ENCODE results near the gene RAB40B.

RAB40B gene

DNA sequence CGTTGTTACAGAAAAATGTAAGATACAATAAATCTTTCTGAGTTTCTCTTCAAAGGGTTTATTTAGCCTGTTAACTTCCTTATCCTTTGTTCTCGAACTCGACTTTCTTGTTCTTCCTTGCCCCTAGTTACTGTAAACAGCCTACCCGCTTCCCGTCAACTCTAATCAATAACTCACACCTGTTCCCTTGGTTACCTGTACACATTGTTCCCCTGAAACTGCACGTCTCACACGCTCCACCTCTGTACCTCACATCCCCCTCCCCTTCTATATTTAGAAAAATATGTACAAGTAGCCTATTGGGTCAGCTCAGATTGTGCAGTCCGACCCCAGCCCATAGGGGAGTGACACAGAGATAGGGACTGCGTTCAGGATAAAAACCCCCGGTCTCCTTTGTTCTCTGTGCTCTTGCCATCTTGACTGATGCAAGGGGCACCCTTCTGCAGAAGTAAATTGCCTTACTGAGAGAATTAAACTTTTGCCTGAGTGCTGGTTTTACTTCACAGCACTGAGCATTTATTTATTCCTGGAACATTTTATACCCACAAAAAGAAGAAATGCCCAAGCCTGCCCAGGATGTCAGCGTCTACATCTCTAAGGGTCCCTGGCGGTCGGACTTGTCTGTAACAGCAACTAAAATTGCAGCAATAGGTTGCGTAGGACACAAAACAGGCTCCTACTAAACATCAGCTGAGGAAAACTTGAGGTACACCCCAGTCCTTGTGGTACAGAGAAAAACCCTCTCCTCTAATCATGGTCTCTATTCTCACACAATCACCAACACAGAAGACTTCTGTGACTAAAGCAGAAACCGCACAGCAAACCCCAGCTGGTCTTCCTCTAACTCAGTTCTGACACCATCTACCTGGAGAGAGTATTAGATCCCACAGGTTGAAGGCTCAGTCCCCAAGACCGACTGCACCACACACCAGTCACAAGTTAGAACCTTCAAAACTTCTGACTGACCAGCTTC, 61.6 kb downstream of the RAB40B start:
- no peak for DNase-seq
- in situ Hi-C loops (cut with MboI; ENCODE audit: low pct_unique_long_range_greater_than_20kb, low sequenced_read_pairs): no loop called here

DNA sequence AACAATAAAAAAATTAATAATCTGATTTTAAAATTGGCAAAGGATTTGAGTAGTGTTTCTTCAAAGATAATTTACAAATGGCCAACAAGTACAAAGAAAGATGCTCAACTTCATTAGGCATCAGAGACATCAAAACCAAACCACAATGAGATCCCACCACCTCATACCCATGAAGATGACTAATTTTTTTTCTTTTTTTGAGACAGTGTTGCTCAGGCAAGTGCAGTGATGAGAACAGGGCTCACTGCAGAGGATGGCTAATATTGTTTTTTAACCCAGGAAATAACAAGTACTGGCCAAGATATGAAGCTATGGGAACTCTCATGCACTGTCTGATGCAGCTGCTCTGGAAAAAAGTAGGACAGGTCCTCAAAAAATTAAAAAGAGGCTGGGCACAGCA, 65.2 kb downstream of the RAB40B start:
- no peak for DNase-seq
- in situ Hi-C loops (cut with MboI; ENCODE audit: low pct_unique_long_range_greater_than_20kb, low sequenced_read_pairs): no loop called here

DNA sequence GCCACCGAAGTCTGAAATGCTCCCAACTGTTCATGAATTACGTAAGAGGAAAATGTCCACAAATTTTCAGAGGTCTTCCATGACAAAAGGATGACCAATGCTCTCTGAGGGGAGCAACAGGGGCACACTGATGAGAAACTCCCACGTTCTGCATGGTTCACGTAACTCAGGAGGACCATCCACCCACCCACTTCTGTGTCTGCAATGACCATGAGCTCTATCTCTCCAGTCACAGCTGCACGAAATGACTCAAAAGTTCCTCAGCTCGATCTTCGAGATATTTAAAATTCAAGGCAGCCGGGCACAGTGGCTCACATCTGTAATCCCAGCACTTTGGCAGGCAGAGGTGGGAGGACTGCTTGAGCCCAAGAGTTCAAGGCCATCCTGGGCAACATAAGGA, 66.0 kb downstream of the RAB40B start:
- in situ Hi-C loops (cut with MboI; ENCODE audit: low pct_unique_long_range_greater_than_20kb, low sequenced_read_pairs): no loop called here
- DNase-seq: no peak

DNA sequence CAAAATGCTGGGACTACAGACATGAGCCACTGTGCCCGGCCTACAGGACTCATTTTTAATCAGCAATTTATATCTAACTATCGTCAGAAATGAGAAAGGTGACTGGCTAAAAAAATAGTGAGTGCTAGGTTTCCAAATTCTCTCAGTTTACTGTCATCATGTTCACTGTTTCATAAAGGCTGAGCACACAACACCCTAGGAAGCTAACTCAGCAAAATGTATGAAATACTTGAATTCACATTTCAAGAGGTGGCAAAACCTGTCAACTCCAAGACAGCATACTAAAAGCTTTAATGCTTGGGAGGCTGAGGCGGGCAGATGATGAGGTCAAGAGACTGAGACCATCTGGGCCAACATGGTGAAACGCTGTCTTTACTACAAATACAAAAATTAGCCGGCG, 67.0 kb downstream of the RAB40B start:
- in situ Hi-C loops (cut with MboI; ENCODE audit: low pct_unique_long_range_greater_than_20kb, low sequenced_read_pairs): no loop called here
- DNase-seq: no peak

DNA sequence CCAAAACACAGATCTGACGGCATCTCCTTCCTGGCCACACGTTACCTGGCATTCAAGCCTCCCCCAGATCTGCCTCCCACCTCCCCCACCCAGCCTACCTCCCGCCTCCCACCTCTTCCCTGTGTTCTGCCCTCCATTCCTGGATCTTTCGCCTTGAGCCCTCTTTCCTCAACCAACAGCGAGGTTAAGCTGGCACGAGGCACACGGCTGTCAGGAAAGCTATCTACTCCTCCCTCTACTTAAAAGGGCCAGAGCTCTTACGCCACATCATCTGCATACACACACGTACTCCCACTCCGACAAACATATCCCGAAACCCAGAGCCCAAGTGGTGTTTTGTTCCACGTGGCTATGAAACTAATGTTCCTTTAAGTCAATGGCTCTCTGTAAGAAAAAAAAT, 68.3 kb downstream of the RAB40B start:
- in situ Hi-C loops (cut with MboI; ENCODE audit: low pct_unique_long_range_greater_than_20kb, low sequenced_read_pairs): no loop called here
- no peak for DNase-seq

DNA sequence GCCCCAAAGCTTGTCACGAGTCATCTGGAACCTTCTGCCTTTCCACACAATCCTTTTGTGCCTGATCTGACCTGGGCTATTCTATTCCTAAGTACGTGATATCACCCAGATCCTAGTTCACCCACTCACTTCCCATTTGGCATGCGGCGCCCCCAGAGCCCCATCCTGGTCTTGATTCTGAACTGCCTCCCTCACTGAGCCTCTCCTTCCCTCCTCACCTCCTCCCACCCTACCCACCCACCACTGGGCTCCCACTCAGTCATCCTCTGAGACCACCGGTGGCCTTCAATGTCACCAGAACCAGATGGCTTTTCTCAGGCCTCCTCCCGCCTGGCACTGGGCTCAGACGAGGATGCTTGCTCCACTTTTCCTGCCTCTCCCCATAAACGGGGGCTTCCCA, 68.8 kb downstream of the RAB40B start:
- in situ Hi-C loops (cut with MboI; ENCODE audit: low pct_unique_long_range_greater_than_20kb, low sequenced_read_pairs): no loop called here
- DNase-seq: no peak

DNA sequence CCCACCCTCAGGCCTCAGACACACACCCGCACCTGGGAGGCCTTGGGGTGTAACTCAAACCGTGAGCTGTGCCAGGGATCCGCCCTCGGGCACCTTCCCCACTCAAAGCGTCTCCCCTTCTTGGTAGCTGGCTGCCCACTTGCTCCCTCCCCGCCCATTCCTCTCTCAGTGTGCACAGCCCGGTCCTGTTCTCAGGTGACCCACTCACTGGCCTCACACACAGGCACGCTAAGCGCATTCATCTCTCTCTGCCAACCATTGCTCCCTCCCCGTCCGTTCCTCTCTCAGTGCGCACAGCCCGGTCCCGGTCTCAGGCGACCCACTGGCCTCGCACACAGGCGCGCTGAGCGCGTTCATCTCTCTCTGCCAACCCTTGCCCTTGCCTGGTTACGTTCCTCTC, 71.1 kb downstream of the RAB40B start:
- in situ Hi-C loops (cut with MboI; ENCODE audit: low pct_unique_long_range_greater_than_20kb, low sequenced_read_pairs): no loop called here
- DNase-seq: no peak

DNA sequence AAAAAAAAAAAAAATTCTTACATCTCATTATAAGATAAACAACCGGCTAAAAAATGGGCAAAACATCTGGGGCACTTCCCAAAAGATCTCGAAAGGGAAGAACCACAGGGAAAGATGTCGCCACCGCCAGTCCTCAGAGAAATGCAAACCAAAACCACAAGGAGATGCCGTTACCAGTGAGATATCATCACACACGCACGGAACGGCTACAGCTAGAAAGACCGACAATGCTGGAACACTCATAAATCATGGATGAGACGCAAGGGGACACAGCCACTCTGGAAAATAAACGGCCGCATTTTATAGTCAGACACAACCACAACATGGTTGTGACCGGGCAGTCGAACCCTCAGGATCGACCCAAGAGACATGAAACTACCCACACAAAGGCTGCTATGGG, 74.8 kb downstream of the RAB40B start:
- in situ Hi-C loops (cut with MboI; ENCODE audit: low pct_unique_long_range_greater_than_20kb, low sequenced_read_pairs): no loop called here
- peak; percentile 93 for DNase-seq

DNA sequence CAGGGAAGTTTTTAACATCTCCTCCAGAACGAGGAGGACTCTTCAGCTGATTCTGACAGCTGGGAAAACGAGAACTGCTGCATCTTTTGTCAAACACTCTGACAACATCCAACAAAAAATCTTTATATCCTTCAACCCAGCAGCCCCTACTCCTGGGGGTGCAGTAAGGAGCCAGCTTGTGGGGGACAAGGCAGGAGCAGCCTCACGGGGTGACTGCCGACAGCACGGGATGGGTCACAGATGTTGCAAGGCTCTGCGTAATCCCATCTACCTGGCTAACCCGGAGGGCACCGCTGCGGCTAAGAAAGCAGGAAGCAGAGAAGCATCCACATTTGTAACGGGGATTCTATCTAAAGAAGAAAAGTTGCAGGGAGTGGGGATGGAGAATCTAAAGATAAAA, 78.9 kb downstream of the RAB40B start:
- no peak for DNase-seq
- in situ Hi-C loops (cut with MboI; ENCODE audit: low pct_unique_long_range_greater_than_20kb, low sequenced_read_pairs): no loop called here

DNA sequence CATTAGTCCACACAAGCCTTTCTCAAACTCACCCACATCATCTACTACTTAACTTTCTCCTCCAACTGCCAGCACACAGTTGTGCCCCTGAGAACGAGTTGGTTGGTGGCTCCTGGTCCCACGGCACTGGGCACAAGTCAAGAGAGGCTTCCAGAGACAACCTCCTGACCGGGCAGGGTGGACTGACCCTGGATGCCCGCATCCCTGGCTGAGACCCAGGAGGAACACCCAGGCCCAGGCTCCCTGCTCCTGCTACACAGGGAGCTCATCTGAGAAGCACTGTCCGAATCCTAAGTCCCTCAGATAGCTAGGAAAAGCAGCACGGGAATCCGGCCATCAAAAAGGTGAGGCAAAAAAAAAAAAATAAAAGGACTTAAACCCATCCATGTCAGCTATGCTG, 79.3 kb downstream of the RAB40B start:
- no peak for DNase-seq
- in situ Hi-C loops (cut with MboI; ENCODE audit: low pct_unique_long_range_greater_than_20kb, low sequenced_read_pairs): no loop called here

DNA sequence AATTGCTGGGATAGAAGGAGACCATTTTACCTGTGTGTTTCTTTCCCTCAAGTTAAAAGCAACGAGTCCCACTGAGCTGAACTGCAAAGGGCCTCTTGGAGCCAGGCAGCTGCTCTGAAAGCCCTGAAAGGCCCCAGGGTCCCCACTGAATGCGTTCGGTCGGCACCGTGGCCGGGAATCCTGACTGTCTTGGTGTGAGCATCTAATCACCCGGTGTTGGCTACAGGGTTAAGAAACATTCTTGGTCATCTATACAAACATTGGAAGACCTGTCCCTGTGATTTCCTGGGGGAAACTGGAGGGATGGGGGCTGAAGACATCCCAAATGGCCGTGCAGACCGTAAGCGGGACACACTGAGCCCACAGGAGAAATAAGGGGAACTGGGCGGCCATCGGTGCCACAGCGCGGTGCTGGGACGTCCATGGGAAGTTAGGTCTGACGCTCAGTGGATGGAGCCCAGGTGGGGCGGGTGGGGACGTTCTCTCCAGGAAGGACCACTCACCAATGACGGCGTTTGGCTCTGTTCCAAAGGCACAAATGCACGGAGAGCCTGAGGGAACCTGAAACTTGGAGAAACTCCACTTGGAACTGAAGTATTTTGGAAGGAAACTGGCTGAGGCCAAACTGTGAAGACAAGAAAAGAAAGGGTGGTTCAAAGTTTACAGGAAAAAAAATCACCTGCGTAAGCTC, 82.3 kb downstream of the RAB40B start:
- in situ Hi-C loops (cut with MboI; ENCODE audit: low pct_unique_long_range_greater_than_20kb, low sequenced_read_pairs): no loop called here
- DNase-seq: no peak

DNA sequence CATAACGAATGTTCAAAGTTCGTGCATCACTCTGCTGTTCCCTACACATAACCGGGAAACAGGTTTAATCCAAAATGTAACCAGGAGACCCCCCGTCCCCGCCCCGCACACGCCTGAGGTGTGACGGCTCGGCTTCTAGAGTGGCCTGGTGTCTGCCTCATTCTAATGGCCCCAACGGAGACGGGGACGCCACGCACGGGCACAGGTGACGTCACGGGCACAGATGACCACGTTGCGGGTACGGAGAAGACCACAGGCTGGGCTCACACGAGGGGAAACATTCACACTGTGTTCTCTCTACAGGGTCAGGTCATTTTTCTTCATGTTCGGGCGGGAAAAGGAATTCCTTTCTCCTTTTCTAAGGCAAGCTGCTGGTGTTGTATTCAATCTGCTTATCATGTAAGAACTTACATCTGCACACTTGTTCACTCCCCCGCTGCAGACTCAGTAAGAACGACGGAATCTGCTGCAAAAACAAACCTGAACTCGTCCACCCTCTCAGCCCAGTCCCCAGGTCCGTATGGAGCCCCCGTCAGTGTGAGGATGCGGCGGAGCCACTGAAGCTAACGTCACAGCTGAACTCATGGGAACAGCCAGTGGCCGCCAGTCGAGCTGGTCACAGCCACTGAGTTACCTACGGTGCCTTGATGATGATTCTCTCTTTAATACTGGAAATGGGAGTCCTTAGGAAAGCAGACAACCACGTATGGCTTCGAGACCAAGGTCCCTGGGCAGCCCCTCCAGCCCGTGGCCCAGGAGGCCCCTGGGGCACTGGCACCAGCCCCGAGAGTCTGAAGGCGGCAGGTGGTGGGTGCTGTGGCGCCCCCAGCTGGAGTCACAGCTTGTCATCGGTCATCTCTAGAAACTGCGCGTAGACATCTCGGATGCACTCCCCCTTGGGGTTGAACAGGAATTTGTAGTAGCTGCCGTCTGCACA, 83.1 kb downstream of the RAB40B start:
- in situ Hi-C loops (cut with MboI; ENCODE audit: low pct_unique_long_range_greater_than_20kb, low sequenced_read_pairs): no loop called here
- DNase-seq: peak; percentile 26

DNA sequence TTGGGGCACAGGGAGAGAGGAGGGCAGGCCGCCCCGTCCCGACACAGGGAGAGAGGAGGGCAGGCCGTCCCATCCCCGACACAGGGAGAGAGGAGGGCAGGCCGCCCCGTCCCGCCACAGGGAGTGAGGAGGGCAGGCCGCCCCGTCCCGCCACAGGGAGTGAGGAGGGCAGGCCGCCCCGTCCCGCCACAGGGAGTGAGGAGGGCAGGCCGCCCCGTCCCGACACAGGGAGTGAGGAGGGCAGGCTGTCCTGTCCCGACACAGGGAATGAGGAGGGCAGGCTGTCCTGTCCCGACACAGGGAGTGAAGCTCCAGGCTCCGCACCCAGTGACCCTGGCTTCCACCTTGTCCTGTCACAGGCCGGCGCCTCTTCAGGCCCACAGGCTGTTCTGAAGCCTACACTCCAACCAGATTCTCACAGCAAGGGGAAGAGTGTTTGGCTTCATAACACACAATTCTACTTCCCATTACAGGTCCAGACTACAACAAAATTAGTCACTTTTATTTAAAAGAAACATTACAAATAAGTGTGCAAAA, 84.3 kb downstream of the RAB40B start:
- in situ Hi-C loops (cut with MboI; ENCODE audit: low pct_unique_long_range_greater_than_20kb, low sequenced_read_pairs): no loop called here
- no peak for DNase-seq

DNA sequence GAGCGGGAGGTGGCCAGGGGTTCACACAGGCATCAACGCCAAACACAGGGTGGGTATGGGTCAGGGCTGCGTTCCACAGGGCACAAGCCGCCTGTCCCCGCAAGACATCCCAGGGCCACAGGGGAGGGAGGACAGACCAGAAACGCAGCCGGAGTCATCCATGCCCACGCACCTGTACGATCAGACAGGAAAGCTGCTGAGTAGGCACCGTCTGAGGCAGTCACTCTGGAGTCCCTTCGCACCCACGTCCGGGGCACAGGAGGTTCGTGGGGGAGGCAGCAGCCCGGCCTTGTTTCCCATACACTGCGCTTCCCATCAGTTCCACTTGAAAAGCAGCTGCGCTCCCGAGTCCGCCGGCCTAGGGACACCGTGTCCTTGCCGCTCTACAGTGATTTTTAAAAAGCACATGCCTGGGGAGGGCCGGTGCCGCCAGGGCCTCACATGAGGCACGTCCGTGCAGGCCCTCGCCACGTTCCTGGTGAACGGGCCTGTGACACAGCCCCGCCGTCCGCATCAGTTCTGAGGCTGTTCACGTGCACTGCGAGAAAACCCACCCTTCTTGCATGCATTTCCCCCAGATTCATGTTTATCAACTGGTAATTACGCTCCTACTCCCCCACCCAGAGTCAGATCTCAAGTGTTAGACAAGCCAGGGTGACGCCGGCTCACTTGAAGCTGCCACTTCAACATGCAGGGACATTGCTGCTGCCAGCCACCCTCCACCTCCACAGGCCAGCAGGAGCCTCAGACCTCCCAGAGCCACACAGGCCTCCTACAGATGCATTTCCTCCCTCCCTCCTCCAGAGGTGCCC, 85.0 kb downstream of the RAB40B start:
- in situ Hi-C loops (cut with MboI; ENCODE audit: low pct_unique_long_range_greater_than_20kb, low sequenced_read_pairs): no loop called here
- DNase-seq: no peak

DNA sequence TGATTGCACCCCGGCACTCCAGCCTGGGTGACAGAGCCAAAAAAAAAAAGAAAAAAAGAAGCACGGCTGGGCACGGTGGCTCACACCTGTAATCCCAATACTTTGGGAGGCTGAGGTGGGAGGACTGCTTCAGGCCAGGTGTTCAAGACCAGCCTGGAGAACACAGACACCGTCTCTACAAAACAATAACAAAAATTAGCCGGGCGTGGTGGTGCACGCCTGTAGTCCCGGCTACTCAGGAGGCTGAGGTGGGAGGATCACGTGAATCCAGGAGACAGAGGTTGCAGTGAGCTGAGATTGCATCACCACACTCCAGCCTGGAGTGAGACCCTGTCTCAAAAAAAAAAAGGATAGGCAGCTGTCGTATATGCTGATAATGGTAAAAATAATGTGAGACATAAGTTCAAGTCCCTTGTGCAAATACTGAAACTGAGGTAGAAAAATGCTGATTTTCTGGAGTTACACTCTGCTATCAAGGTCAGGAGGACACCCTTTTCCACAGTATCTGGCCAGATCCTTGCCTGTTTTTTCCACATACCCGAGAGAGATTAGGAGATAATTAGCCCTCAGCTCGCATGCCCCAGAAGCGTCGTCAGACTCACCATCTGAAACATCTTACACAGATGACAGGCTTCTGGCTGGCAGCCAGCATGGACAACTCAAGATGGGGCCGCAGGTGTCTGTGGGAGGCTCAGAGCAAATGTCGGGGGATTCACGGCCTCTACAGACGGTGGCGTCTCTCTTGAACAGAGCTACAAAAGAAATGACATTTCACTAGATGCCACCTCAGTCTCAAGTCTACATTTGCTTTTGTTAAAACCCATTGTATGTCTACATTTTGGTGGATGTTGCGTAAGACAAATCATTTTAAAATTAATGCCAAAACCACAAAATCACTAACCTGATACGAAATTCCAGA, 87.1 kb downstream of the RAB40B start:
- in situ Hi-C loops (cut with MboI; ENCODE audit: low pct_unique_long_range_greater_than_20kb, low sequenced_read_pairs): no loop called here

DNA sequence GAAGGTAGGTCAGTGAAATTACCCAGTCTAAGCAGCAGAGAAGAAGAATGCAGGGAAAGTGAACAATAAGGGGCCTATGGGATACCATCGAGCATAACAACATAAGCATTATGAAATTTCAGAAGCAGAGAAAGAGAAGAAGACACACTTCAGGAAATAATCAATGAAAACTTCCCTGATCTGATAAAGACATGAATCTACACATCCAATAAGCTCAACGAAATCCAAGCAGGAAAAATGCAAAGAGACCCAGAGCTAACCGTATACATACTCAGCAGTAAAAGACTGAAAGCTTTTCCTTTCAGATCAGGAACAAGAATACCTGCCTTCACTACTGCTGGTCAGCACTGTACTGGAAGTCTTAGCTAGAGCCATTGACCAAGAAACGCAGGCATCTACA, 88.8 kb downstream of the RAB40B start:
- in situ Hi-C loops (cut with MboI; ENCODE audit: low pct_unique_long_range_greater_than_20kb, low sequenced_read_pairs): no loop called here

More for the DNA sequence above, 87.1 kb downstream of the RAB40B start:
- DNase-seq: peak; percentile 47

DNA sequence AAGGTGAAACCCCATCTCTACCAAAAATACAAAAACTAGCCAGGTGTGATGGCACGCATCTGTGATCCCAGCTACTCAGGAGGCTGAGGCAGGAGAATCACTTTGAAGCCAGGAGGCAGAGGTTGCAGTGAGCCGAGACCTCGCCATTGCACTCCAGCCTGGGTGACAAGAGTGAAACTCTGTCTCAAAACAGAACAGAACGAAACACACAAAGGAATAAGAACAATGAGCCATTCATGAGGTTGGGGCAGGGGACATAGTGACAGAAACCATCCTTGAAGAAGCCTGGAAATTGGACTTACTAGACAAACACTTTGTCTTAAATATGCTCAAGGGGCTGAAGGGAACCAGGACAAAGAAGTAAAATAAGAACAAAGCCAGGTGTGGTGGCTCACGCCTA, 89.7 kb downstream of the RAB40B start:
- in situ Hi-C loops (cut with MboI; ENCODE audit: low pct_unique_long_range_greater_than_20kb, low sequenced_read_pairs): no loop called here
- no peak for DNase-seq

More for the DNA sequence above, 88.8 kb downstream of the RAB40B start:
- DNase-seq: no peak
